NCI-H128 (cell line): ENCODE measurements around the gene MYADML2.

Source experiments
- DNase-seq: peaks from one replicate; lab custom pipeline; 2025; ENCODE audit not compliant: unreplicated experiment; lab: John Stamatoyannopoulos, UW

MYADML2 gene

GRCh38 chr17:81940538-81941483 lies 6.2 kb downstream of the MYADML2 start:
- DNase-seq: no peak

- DNase-seq: no peak
Observed at GRCh38 chr17:81939881-81940385, 7.1 kb downstream of the MYADML2 start.

- DNase-seq: no peak
Observed at GRCh38 chr17:81939218-81939617, 7.8 kb downstream of the MYADML2 start.

- DNase-seq: no peak
Observed at GRCh38 chr17:81935709-81936084, 11.3 kb downstream of the MYADML2 start.

GRCh38 chr17:81934850-81935708 lies 12.0 kb downstream of the MYADML2 start:
- DNase-seq: no peak

- no peak for DNase-seq
Observed at GRCh38 chr17:81934098-81934757, 12.8 kb downstream of the MYADML2 start.

- no peak for DNase-seq
Observed at GRCh38 chr17:81933178-81933699, 13.8 kb downstream of the MYADML2 start.

GRCh38 chr17:81932333-81932983 lies 14.6 kb downstream of the MYADML2 start:
- no peak for DNase-seq

- DNase-seq: no peak
Observed at GRCh38 chr17:81931557-81932332, 15.3 kb downstream of the MYADML2 start.

- DNase-seq: no peak
Observed at GRCh38 chr17:81931189-81931556, 15.9 kb downstream of the MYADML2 start.

- no peak for DNase-seq
Observed at GRCh38 chr17:81930142-81931125, 16.6 kb downstream of the MYADML2 start.

GRCh38 chr17:81929253-81930141 lies 17.5 kb downstream of the MYADML2 start:
- DNase-seq: no peak

- no peak for DNase-seq
Observed at GRCh38 chr17:81928544-81929252, 18.3 kb downstream of the MYADML2 start.

GRCh38 chr17:81927653-81928543 lies 19.1 kb downstream of the MYADML2 start, which contains the start of gene MAFG:
MAFG (minus strand) TSS chr17:81927735; CDS start chr17:81923185, 4,550 bp downstream.
- DNase-seq: peak; percentile 77

GRCh38 chr17:81927152-81927652 lies 19.8 kb downstream of the MYADML2 start:
- no peak for DNase-seq
